OCI-LY3 (cell line): Measurements from ENCODE around the gene ZNF366.

ENCODE experiments used
- H2AFZ ChIP-seq: fragments of 200-600, 300-600 bp; shearing (Covaris generic); 2 replicates; pipeline ENCODE4 v1.6.0; 2014; ENCODE audit warnings: antibody characterized with exemption, low read depth, low read length
- H3K27ac ChIP-seq: fragments of 200-600, 300-600 bp; sonication (generic); 2 replicates; pipeline ENCODE4 v1.5.1; 2014; ENCODE audit warnings: mild to moderate bottlenecking, low read length, moderate library complexity, mixed read lengths
- H3K27me3 ChIP-seq: fragments of 200-600, 300-600 bp; sonication (generic); 2 replicates; pipeline ENCODE4 v1.6.1; 2014; ENCODE audit warnings: low read depth, low read length, mixed read lengths
- H3K36me3 ChIP-seq: fragments of 200-600, 300-600 bp; sonication (generic); replicated peaks from 2 replicates; pipeline ENCODE3; 2014; ENCODE audit warnings: low read depth, low read length, mixed read lengths
- H3K4me1 ChIP-seq: fragments of 300-600, 200-600 bp; sonication (generic); 2 replicates; pipeline ENCODE4 v1.6.1; 2014; ENCODE audit warnings: low read length, mixed read lengths
- H3K4me2 ChIP-seq: fragments of 200-600, 300-600 bp; sonication (generic); 2 replicates; pipeline ENCODE4 v1.6.1; 2014; ENCODE audit warnings: low read length, mixed read lengths
- H3K4me3 ChIP-seq: fragments of 300-600, 200-600 bp; sonication (generic); 2 replicates; pipeline ENCODE4 v1.5.1; 2014; ENCODE audit warnings: antibody characterized with exemption, mild to moderate bottlenecking, low read length, moderate library complexity
- H3K79me2 ChIP-seq: fragments of 300-600, 200-600 bp; shearing (Covaris generic); 2 replicates; pipeline ENCODE4 v1.6.1; 2014; ENCODE audit warnings: mild to moderate bottlenecking, low read length, mixed read lengths
- H3K9ac ChIP-seq: fragments of 300-600, 200-600 bp; shearing (Covaris generic); 2 replicates; pipeline ENCODE4 v1.6.0; 2014; ENCODE audit warnings: mild to moderate bottlenecking, low read length, moderate library complexity
- H3K9me3 ChIP-seq: fragments of 200-600, 300-600 bp; shearing (Covaris generic); 2 replicates; pipeline ENCODE4 v1.6.1; 2014; ENCODE audit warnings: low read length, mixed read lengths; ENCODE audit not compliant: insufficient read depth
- H4K20me1 ChIP-seq: fragments of 200-600, 300-600 bp; sonication (generic); 2 replicates; pipeline ENCODE4 v1.6.1; 2016; ENCODE audit warnings: low read length, mixed read lengths; ENCODE audit not compliant: insufficient read depth
- CTCF ChIP-seq: fragments of 200-600, 300-600 bp; sonication (generic); IDR thresholded peaks from 2 replicates; pipeline ENCODE4 v1.5.1; 2014; ENCODE audit warnings: antibody characterized with exemption, low read length, low read depth
- EZH2phosphoT487 ChIP-seq: fragments of 200-600 bp; shearing (Covaris generic); IDR thresholded peaks from 2 replicates; pipeline ENCODE4 v1.6.1; 2018; ENCODE audit warnings: antibody characterized with exemption, mixed run types, low read depth

Gene ZNF366

DNA sequence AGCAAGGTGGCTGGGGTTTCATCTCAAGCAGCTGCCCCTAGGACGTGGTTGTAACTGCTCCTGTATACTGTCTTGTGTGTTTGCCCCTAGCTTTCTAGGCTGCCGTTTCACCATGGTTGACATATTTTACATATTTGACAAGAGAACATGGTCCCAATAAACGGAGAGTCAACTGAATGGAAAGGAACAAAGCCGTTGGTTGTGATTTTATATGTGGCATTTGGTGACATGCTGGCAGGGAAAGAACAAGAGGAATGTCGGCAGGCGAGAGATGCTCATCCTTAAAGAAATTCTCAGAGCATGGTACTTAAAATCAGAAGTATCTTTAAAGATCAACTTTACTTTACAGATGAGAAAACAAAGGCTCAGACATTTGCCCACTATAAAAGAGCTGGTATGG is 11.8 kb downstream of the ZNF366 start:
- Histone ChIP-seq H3K36me3 (no peaks in the 10 kb centered on the region), H3K4me1 (no peaks in the 10 kb centered on the region), H3K27ac (no peak overlapping the region), H3K9me3 (no peaks in the 10 kb centered on the region), H2AFZ (no peak overlapping the region), H3K4me2 (no peak overlapping the region), H3K27me3 (peaks cover 9% of the 10 kb centered on the region; the same call in 1 of the 2 replicates), H4K20me1 (no peaks in the 10 kb centered on the region), H3K79me2 (no peaks in the 10 kb centered on the region), H3K4me3 (no peak overlapping the region), H3K9ac (no peak overlapping the region)
- TF ChIP-seq CTCF (no peak), EZH2phosphoT487 (no peak)

DNA sequence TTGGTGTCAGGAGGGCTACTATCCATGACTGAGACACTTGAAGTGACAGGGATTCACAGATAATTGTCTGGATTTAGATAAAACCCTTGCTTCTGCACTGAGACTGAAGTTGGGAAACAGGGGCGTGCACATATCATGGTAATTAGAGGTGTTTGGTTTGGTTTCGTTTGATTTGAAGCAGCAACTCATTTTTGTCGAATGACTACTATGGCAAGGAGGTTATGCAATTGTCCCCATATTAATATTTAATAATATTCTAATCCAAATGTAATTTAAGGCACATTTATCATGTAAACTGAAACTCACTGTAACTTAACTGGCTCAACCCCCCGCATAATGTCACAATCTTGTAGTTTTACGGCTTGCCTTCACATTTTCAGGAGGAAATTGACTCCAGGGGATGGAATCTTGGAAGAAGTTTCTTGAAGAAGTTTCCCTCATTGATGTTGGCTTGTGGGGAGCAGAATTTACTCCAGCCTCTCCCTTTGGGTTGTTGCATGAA is 12.5 kb downstream of the ZNF366 start:
- Histone ChIP-seq H3K36me3 (no peaks in the 10 kb centered on the region), H3K9ac (no peak overlapping the region), H3K27ac (no peak overlapping the region), H3K27me3 (peaks cover 9% of the 10 kb centered on the region; the same call in 1 of the 2 replicates), H3K4me3 (no peak overlapping the region), H3K79me2 (no peaks in the 10 kb centered on the region), H3K9me3 (no peaks in the 10 kb centered on the region), H3K4me1 (no peaks in the 10 kb centered on the region), H4K20me1 (no peaks in the 10 kb centered on the region), H3K4me2 (no peak overlapping the region), H2AFZ (no peak overlapping the region)
- TF ChIP-seq CTCF: no peak
- no peak for TF ChIP-seq EZH2phosphoT487

- Histone ChIP-seq H3K36me3 (no peaks in the 10 kb centered on the region), H3K4me2 (no peak overlapping the region), H3K4me3 (no peak overlapping the region), H3K79me2 (no peaks in the 10 kb centered on the region), H3K27me3 (no peaks in the 10 kb centered on the region; the same call in 1 of the 2 replicates), H3K4me1 (no peaks in the 10 kb centered on the region), H3K9ac (no peak overlapping the region), H4K20me1 (no peaks in the 10 kb centered on the region), H2AFZ (no peak overlapping the region), H3K9me3 (no peaks in the 10 kb centered on the region), H3K27ac (no peak overlapping the region)
- no peak for TF ChIP-seq CTCF
- no peak for TF ChIP-seq EZH2phosphoT487
Observed at GRCh38 chr5:72489536-72489935, 17.7 kb downstream of the ZNF366 start.

DNA sequence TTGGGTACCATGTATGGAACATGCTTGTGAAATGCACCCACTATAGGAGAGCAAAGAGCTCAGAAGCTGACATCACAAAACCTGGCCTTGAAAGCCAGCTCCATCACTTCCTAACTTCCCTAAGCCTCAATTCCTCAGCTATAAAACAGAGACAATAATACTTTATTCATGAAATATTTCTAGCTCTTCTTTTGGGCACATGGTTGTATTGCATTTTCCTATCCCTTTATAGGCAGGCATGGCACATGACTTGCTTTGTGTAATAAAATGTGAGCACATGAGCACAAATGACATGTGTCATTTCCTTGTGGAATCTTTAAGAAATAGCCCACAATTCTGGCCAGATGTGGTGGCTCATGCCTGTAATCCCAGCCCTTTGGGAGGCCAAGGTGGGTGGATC is 18.5 kb downstream of the ZNF366 start:
- Histone ChIP-seq H4K20me1 (no peaks in the 10 kb centered on the region), H3K9ac (no peak overlapping the region), H3K4me1 (no peaks in the 10 kb centered on the region), H3K9me3 (no peaks in the 10 kb centered on the region), H3K36me3 (no peaks in the 10 kb centered on the region), H3K27me3 (no peaks in the 10 kb centered on the region; the same call in 1 of the 2 replicates), H2AFZ (no peak overlapping the region), H3K4me2 (no peak overlapping the region), H3K4me3 (no peak overlapping the region), H3K27ac (no peak overlapping the region), H3K79me2 (no peaks in the 10 kb centered on the region)
- TF ChIP-seq CTCF (no peak), EZH2phosphoT487 (no peak)
